Liver (tissue), 3 donors: Measurements from ENCODE around the gene BTBD19.

Experiments
- CTCF ChIP-seq: fragments of 150-350 bp; IDR thresholded peaks from 2 replicates; pipeline ENCODE4 v1.5.1; 2017; ENCODE audit warnings: improper control_type of control experiment, low read depth, low read length; ENCODE audit not compliant: missing input control
- FOXA2 ChIP-seq: IDR thresholded peaks from 2 replicates; pipeline ENCODE4 v1.6.1; 2016; ENCODE audit warnings: antibody characterized with exemption
- GABPA ChIP-seq, 2 donors: IDR thresholded peaks in 1 of 2; conservative IDR thresholded peaks in 1 of 2; 2 replicates each; pipeline ENCODE4 v1.6.1; 2016; ENCODE audit warnings: antibody characterized with exemption in 2 of 2, mild to moderate bottlenecking in 1 of 2, moderate library complexity in 1 of 2
- RAD21 ChIP-seq, 2 donors: IDR thresholded peaks; 2 replicates each; pipeline ENCODE4 v1.6.1; 2016; ENCODE audit warnings: antibody characterized with exemption in 2 of 2, mild to moderate bottlenecking in 2 of 2
- REST ChIP-seq: IDR thresholded peaks from 2 replicates; pipeline ENCODE4 v1.6.1; 2016; ENCODE audit warnings: antibody characterized with exemption, mild to moderate bottlenecking
- RXRA ChIP-seq, 2 donors: IDR thresholded peaks; 2 replicates each; pipeline ENCODE4 v1.6.1; 2017 to 2018; ENCODE audit warnings: antibody characterized with exemption in 2 of 2, mild to moderate bottlenecking in 1 of 2
- TAF1 ChIP-seq: conservative IDR thresholded peaks from 2 replicates; pipeline ENCODE4 v1.6.1; 2016; ENCODE audit warnings: antibody characterized with exemption, mild to moderate bottlenecking
- donor health status: healthy.
- donor health status: healthy.

- TF ChIP-seq FOXA2 (no peak), CTCF (no peak), RXRA (IDR thresholded peaks at IDR 0.05) (no peak), RAD21 (IDR thresholded peaks at IDR 0.05) (no peak), GABPA (IDR thresholded peaks at IDR 0.05 in 1 of 2, conservative IDR thresholded peaks at IDR 0.05 in 1 of 2) (no peak), REST (no peak), TAF1 (no peak)
These were observed 41.3 kb downstream of the BTBD19 start for GRCh38 chr1:44849575-44850132.
